GM21619 (cell line): ENCODE measurements around the gene RBM20.

ENCODE experiments used
- ATAC-seq: cut with Tn5 transposase; IDR thresholded peaks from one replicate; pipeline ENCODE4 v1.9.1; 2021; ENCODE audit not compliant: unreplicated experiment

RBM20 gene

DNA sequence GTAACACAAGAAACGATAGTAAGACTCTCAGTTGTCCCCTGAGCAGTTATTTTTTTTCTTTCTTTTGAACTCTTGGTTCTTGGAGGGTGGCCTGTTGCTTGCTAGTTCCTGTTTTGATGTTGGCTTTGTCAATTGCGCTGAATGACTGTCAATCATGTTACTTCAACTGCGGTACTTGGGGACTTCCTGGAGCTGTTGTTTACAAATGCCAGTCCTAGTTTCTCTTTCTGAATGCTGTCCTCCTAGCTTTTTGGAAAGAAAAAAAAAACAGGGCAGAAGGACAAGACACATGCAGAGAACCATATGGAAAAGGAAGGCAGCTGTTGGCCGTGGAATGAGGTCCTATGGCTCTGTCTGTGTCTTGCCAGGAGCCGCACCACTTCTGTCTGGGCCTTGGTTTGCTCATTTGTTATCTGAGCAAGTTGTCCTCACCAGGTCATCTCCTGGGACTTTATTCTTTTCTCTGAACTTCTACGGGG, 220.6 kb downstream of the RBM20 start:
- peak; percentile 59 for ATAC-seq

GRCh38 chr10:110865186-110865808, 221.2 kb downstream of the RBM20 start:
- no peak for ATAC-seq

GRCh38 chr10:110865809-110866482, 221.8 kb downstream of the RBM20 start:
- no peak for ATAC-seq

- ATAC-seq = peak; percentile 27
Measured at GRCh38 chr10:110867011-110867806, 223.1 kb downstream of the RBM20 start.

DNA sequence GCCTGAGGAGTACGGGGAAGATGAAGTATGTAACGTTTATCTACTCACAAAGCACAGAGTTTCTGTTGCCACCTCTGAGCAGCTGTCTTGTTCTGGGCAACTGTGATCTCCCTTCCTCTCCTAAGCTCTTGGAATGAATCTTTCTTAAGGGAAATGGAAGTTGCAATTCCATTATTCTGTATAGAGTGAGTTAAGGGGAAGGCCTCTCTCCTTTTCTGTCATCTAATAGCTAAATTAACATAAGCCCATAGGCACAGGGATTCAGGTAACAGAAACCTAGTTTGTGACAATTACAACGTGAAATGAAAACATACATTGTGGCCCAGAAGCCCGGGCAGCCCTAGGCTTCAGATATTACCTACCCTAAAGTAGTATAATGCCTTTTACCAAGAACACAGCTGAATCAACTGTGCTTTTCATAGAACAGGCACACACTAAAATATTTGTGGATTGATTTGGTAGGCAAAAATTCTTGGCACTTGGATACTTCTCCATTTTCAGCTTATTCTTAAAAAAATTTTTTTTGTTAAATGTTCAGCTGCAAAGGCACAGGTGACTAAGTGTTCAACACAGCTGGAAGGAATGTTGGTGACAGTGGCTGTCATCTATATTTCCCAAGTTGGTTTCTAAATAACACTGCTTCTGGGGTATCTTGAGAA, 223.8 kb downstream of the RBM20 start:
- no peak for ATAC-seq

DNA sequence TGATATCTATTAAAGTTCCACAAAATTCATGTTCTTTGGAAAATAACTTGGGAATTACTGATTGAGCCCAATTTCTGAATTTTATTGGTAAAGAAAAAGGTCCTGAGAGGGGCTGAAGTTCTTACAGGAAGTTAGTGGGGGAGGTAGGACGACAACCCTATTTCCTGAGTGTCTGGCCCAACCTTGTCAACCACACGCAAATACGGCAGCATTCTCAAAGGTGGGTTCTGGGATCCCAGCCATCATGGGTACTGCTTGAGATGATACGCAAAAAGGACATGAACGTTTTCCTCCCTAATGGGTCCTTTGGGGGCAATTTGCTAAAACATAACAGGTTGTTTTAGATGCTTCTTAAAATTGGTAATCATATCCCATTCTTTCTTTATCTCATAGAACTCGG, 224.8 kb downstream of the RBM20 start:
- ATAC-seq = no peak

GRCh38 chr10:110870823-110871297, 226.7 kb downstream of the RBM20 start:
- ATAC-seq = no peak

- ATAC-seq = peak; percentile 73
Measured at GRCh38 chr10:110871298-110872084, 227.4 kb downstream of the RBM20 start, which contains the start of gene PDCD4. Gene PDCD4, plus strand, starts transcription at chr10:110871928. Its CDS starts 4,100 bp downstream, at chr10:110876028.

- peak; percentile 37 for ATAC-seq
Measured at GRCh38 chr10:110872145-110872983, 228.2 kb downstream of the RBM20 start.

GRCh38 chr10:110872984-110873923, 229.1 kb downstream of the RBM20 start:
- ATAC-seq = no peak

DNA sequence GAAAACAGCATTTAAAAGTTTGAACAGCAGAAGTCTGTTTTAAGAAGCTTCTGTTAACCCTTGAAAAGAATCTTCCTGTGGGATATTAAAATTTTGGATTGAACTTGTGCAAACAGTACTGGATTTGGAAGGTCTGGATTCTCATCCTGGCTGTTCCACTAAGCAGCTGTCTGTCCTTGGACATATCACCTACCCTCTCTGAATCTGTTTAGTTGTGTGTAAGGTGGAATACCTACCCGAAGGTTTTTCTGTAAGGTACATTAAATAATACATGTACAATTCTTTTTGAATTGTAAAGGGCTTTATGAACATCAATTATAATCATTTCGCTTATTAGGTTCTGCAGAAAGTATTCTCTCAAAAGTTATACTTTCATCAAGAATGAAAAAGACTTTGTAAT, 229.8 kb downstream of the RBM20 start:
- no peak for ATAC-seq

DNA sequence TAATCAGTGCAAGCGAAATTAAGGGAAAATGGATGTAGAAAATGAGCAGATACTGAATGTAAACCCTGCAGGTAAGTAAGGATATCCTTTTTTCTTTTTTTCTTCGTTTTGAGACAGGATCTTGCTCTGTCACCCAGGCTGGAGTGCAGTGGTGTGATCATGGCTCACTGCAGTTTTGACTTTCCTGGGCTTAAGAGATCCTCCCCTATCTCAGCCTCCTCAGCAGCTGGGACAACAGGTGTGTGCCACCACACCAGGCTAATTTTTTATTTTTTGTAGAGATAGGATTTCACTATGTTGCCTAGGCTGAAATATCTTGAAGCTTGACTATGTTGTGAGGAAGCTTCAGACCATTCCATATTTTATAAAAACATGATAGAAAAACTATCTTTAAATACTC, 231.9 kb downstream of the RBM20 start:
- no peak for ATAC-seq

DNA sequence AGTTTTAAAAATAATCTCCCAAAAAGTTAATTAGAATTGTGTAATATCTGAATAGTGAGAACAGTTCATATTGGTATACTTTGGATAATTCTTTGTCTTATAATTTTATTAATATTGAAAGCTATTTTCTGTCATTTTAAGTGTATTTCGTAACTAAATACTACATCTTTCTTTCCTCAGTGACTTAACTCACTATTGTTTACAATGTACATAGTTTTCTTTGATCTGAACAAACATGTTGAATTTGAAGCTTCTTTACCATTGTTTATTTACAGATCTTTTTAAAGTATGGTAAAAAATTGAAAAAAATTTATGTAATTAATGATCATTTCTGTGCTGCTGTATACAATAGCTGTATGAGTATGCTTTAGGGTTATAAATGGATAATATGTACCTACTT, 232.7 kb downstream of the RBM20 start:
- no peak for ATAC-seq

DNA sequence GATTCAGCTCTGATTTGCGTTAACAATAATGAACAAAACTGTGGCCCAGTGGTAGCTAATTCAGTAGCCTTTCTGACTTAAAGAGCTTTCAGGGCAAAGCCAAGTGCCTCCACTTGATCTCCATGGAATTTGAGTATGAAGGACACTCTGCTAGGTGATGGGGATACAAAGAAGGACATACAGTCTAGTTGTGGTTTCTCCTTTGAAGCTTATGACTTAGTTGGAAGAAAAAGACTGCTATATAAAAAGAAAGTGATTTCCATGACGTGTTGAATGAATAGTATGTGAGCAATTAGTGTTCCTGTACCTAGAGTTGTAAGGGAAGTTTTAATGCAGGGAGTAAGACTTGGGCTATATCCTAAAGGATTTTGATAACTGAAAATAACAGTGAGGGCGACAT, 235.9 kb downstream of the RBM20 start:
- ATAC-seq = no peak

DNA sequence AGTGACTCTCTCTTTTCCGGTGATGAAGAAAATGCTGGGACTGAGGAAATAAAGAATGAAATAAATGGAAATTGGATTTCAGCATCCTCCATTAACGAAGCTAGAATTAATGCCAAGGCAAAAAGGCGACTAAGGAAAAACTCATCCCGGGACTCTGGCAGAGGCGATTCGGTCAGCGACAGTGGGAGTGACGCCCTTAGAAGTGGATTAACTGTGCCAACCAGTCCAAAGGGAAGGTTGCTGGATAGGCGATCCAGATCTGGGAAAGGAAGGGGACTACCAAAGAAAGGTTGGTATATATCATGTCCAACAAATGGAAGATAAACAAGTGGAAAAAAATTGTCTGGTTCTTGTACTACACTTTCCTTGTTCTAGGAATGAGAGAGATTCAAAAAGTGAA, 237.1 kb downstream of the RBM20 start:
- ATAC-seq = no peak

DNA sequence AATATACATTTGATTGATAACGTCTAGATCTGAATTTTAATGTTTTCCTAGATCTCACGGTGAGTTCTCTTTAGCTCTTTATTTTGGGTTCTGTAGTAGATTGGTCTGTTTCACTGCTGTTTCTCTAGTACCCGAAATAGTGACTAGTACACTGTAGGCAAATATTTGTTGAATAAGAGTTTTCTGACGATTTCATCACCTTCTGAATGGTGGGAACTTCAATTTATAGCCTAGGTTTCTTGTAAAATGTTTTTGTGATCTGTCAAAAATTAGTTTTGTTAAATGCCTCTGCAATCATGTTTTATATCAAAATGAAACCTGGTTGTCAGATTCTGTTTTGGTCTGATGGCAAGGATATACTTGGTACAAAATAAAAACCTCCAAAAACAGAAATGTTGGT, 237.8 kb downstream of the RBM20 start:
- ATAC-seq = no peak

DNA sequence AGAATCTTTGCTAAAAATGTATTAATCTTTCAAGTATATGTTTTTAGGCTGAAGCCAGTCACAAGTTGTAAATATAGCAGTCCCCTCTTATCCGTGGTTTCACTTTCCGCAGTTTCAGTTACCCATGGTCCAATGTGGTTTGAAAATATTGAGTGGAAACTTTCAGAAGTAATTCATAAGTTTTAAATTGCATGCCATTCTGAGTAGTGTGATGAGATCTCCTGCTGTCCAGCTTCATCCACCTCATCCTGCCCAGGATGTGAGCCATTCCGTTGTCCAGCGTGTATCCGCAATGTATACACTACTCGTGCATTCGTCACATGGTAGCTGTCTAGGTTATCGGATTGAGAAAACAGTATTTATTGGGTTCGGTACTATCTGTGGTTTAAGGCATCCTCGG, 239.8 kb downstream of the RBM20 start:
- ATAC-seq = no peak

DNA sequence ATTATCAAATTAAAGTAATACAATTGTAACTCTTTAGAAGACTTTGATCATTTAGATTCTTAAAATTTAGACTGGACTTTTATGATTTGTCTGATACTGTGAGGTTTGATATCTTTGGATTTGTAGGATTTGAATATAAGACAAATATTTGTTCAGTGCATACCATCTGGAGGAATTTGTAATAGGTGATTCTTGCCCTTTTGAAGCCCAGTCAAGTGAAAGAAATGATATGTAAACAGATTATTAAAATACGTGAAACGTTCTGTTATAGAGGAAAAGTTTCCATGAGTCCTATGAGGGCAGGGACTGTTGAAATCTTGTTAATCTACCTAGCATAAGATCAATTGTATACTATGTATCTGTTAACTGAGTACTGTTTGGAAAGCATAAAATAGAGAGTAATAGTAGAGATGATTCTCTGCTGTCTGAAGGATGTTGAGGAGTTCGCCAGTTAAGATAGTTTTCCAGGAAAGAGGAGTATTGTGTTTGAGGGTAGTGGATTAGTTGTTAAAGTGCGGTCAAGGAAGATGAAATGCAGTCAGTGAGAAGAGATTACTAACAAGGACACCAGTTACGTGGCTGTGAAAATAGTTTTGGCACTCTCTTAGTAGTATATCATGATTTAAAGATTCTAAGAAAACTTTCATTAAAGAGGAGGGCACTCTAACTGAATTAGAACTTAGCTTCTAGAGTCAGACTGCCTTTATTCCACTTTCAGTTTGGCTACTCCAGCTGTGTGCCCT, 242.0 kb downstream of the RBM20 start:
- ATAC-seq = no peak
